Measurements from ENCODE around the gene UTS2B.

Gene UTS2B

GRCh38 chr3:191239407-191240031 is 90.8 kb downstream of the UTS2B start:
- Histone ChIP-seq H3K9me3 (ENCODE audit: severe bottlenecking) (no peaks in the 10 kb centered on the region), H3K36me3 (no peaks in the 10 kb centered on the region), H3K27ac (no peak overlapping the region), H3K27me3 (ENCODE audit: insufficient read depth, low read depth, severe bottlenecking) (no peaks in the 10 kb centered on the region), H3K4me3 (ENCODE audit: low read depth, low read length) (no peak overlapping the region)
- DNase-seq: no peak
- no peak for TF ChIP-seq CTCF (IDR thresholded peaks at IDR 0.05; ENCODE audit: low read depth, low read length)

- no peak for DNase-seq
- no peaks in the 10 kb centered on the region for H3K9me3 ChIP-seq (ENCODE audit: severe bottlenecking)
- TF ChIP-seq CTCF (IDR thresholded peaks at IDR 0.05; ENCODE audit: low read depth, low read length): no peak
- no peak overlapping the region for H3K27ac ChIP-seq
- H3K27me3 ChIP-seq (ENCODE audit: insufficient read depth, low read depth, severe bottlenecking): no peaks in the 10 kb centered on the region
- H3K36me3 ChIP-seq: no peaks in the 10 kb centered on the region
- H3K4me3 ChIP-seq (ENCODE audit: low read depth, low read length): no peak overlapping the region
Observed at GRCh38 chr3:191238321-191238817, 92.0 kb downstream of the UTS2B start.

GRCh38 chr3:191237047-191237882 is 93.1 kb downstream of the UTS2B start:
- no peaks in the 10 kb centered on the region for H3K36me3 ChIP-seq
- H3K4me3 ChIP-seq (ENCODE audit: low read depth, low read length): no peak overlapping the region
- TF ChIP-seq CTCF (IDR thresholded peaks at IDR 0.05; ENCODE audit: low read depth, low read length): no peak
- no peaks in the 10 kb centered on the region for H3K27me3 ChIP-seq (ENCODE audit: insufficient read depth, low read depth, severe bottlenecking)
- H3K9me3 ChIP-seq (ENCODE audit: severe bottlenecking): no peaks in the 10 kb centered on the region
- no peak for DNase-seq
- no peak overlapping the region for H3K27ac ChIP-seq

- Histone ChIP-seq H3K4me3 (ENCODE audit: low read depth, low read length) (no peak overlapping the region), H3K27me3 (ENCODE audit: insufficient read depth, low read depth, severe bottlenecking) (no peaks in the 10 kb centered on the region), H3K36me3 (no peaks in the 10 kb centered on the region), H3K9me3 (ENCODE audit: severe bottlenecking) (no peaks in the 10 kb centered on the region), H3K27ac (no peak overlapping the region)
- no peak for TF ChIP-seq CTCF (IDR thresholded peaks at IDR 0.05; ENCODE audit: low read depth, low read length)
- DNase-seq: no peak
Observed at GRCh38 chr3:191236646-191237045, 93.7 kb downstream of the UTS2B start.

GRCh38 chr3:191235331-191236314 is 94.7 kb downstream of the UTS2B start:
- Histone ChIP-seq H3K27me3 (ENCODE audit: insufficient read depth, low read depth, severe bottlenecking) (no peaks in the 10 kb centered on the region), H3K27ac (no peak overlapping the region), H3K36me3 (no peaks in the 10 kb centered on the region), H3K9me3 (ENCODE audit: severe bottlenecking) (no peaks in the 10 kb centered on the region), H3K4me3 (ENCODE audit: low read depth, low read length) (no peak overlapping the region)
- no peak for DNase-seq
- no peak for TF ChIP-seq CTCF (IDR thresholded peaks at IDR 0.05; ENCODE audit: low read depth, low read length)
